ENCODE results near the gene TCP11X1. TPM values are rescaled to one million over a fixed set of nuclear protein-coding genes. Genes with fewer than 3 reads are reported as not detected.

The TCP11X1 gene
- total and polyA plus RNA-seq, 4 experiments from 2014 or later: not detected

Other genes with a start within 250 kb of the TCP11X1 start
- gene TCEAL2, start 89.6 kb upstream of the TCP11X1 start, total RNA-seq: 1 to 10 TPM; 1.9 to 2.1 TPM
- under 1 TPM; 0.29 to 0.67 TPM for gene TCEAL2, start 89.6 kb upstream of the TCP11X1 start, polyA plus RNA-seq
- gene TCEAL6, start 72.8 kb upstream of the TCP11X1 start, total RNA-seq: not detected
- not detected for gene TCEAL6, start 72.8 kb upstream of the TCP11X1 start, polyA plus RNA-seq
- gene BEX5, start 59.3 kb upstream of the TCP11X1 start, total RNA-seq: 1 to 10 TPM; 5.9 to 7.4 TPM
- 10 to 100 TPM in 1 of 2 donors, 1 to 10 TPM in 1; 7.5 to 12.0 TPM for gene BEX5, start 59.3 kb upstream of the TCP11X1 start, polyA plus RNA-seq
- gene NXF2, start 31.9 kb downstream of the TCP11X1 start, total RNA-seq: not detected
- gene NXF2, start 31.9 kb downstream of the TCP11X1 start, polyA plus RNA-seq: not detected
- not detected for gene NXF2B, start 224.7 kb downstream of the TCP11X1 start, total RNA-seq
- gene NXF2B, start 224.7 kb downstream of the TCP11X1 start, polyA plus RNA-seq: not detected

Measured in CD4-positive, alpha-beta memory T cell (primary cell).